ES-I3 (cell line): ENCODE results near the gene SLC19A2.

ENCODE experiments used
- H3K36me3 ChIP-seq: 2 replicates; pipeline ENCODE4 v1.6.1; 2013; ENCODE audit warnings: mild to moderate bottlenecking, low read length, control low read depth, moderate library complexity; ENCODE audit not compliant: insufficient read depth
- H3K4me1 ChIP-seq: 2 replicates; pipeline ENCODE4 v1.6.1; 2013; ENCODE audit warnings: mild to moderate bottlenecking, control low read depth, low read length; ENCODE audit not compliant: insufficient read depth
- H3K9ac ChIP-seq: 2 replicates; pipeline ENCODE4 v1.6.1; 2013; ENCODE audit warnings: low read depth, mild to moderate bottlenecking, low read length, moderate library complexity
- H3K9me3 ChIP-seq: 2 replicates; pipeline ENCODE4 v1.6.1; 2013; ENCODE audit warnings: mild to moderate bottlenecking, low read length, moderate library complexity; ENCODE audit not compliant: control insufficient read depth, insufficient read depth

The SLC19A2 gene

GRCh38 chr1:169493251-169493650 is 7.5 kb upstream of the SLC19A2 start:
- H3K4me1 ChIP-seq, result 0 out of 2 replicates have a peak, but pooled peaks cover under 1% of the 10 kb centered on the region
- no peak overlapping the region for H3K9ac ChIP-seq
- no peaks in the 10 kb centered on the region for H3K9me3 ChIP-seq
- H3K36me3 ChIP-seq, result no peaks in the 10 kb centered on the region

GRCh38 chr1:169491845-169492281 is 6.1 kb upstream of the SLC19A2 start:
- H3K9ac ChIP-seq, result no peak overlapping the region
- H3K4me1 ChIP-seq, result peaks cover 14% of the 10 kb centered on the region
- H3K36me3 ChIP-seq, result no peaks in the 10 kb centered on the region
- H3K9me3 ChIP-seq, result no peaks in the 10 kb centered on the region

GRCh38 chr1:169488157-169488556 is 2.4 kb upstream of the SLC19A2 start:
- H3K36me3 ChIP-seq, result no peaks in the 10 kb centered on the region
- peaks cover 29% of the 10 kb centered on the region for H3K4me1 ChIP-seq
- no peak overlapping the region for H3K9ac ChIP-seq
- no peaks in the 10 kb centered on the region for H3K9me3 ChIP-seq

GRCh38 chr1:169487561-169487960 is 1.8 kb upstream of the SLC19A2 start:
- no peaks in the 10 kb centered on the region for H3K36me3 ChIP-seq
- H3K4me1 ChIP-seq, result peaks cover 34% of the 10 kb centered on the region
- H3K9ac ChIP-seq, result peak overlapping the region; percentile 71; the same call in 1 of the 2 replicates
- H3K9me3 ChIP-seq, result no peaks in the 10 kb centered on the region

- Histone ChIP-seq H3K4me1 (peaks cover 34% of the 10 kb centered on the region), H3K9me3 (no peaks in the 10 kb centered on the region), H3K9ac (peak overlapping the region; percentile 71), H3K36me3 (no peaks in the 10 kb centered on the region)
These were observed 1.4 kb upstream of the SLC19A2 start for GRCh38 chr1:169487133-169487532.

GRCh38 chr1:169486281-169487051 is 722 bp upstream of the SLC19A2 start:
- Histone ChIP-seq H3K36me3 (no peaks in the 10 kb centered on the region), H3K4me1 (peaks cover 34% of the 10 kb centered on the region), H3K9ac (peak overlapping the region; percentile 71), H3K9me3 (no peaks in the 10 kb centered on the region)

- Histone ChIP-seq H3K9me3 (no peaks in the 10 kb centered on the region), H3K9ac (peak overlapping the region; percentile 71), H3K4me1 (peaks cover 43% of the 10 kb centered on the region), H3K36me3 (no peaks in the 10 kb centered on the region; the same call in 1 of the 2 replicates)
These were observed 887 bp downstream of the SLC19A2 start for GRCh38 chr1:169484683-169485430.

GRCh38 chr1:169484101-169484500 is 1.6 kb downstream of the SLC19A2 start:
- Histone ChIP-seq H3K9me3 (no peaks in the 10 kb centered on the region), H3K4me1 (peaks cover 49% of the 10 kb centered on the region), H3K9ac (peak overlapping the region; percentile 71), H3K36me3 (no peaks in the 10 kb centered on the region; the same call in 1 of the 2 replicates)

GRCh38 chr1:169483500-169483966 is 2.2 kb downstream of the SLC19A2 start:
- H3K9ac ChIP-seq, result no peak overlapping the region
- H3K4me1 ChIP-seq, result peaks cover 49% of the 10 kb centered on the region
- no peaks in the 10 kb centered on the region for H3K9me3 ChIP-seq
- no peaks in the 10 kb centered on the region; the same call in 1 of the 2 replicates for H3K36me3 ChIP-seq

- Histone ChIP-seq H3K9ac (no peak overlapping the region; the same call in 1 of the 2 replicates), H3K36me3 (peaks cover 9% of the 10 kb centered on the region), H3K9me3 (no peaks in the 10 kb centered on the region), H3K4me1 (peaks cover 32% of the 10 kb centered on the region)
These were observed 6.2 kb downstream of the SLC19A2 start for GRCh38 chr1:169479363-169480066.

GRCh38 chr1:169478094-169478672 is 7.6 kb downstream of the SLC19A2 start:
- Histone ChIP-seq H3K36me3 (peaks cover 9% of the 10 kb centered on the region), H3K4me1 (peaks cover 20% of the 10 kb centered on the region), H3K9ac (no peak overlapping the region), H3K9me3 (no peaks in the 10 kb centered on the region)

GRCh38 chr1:169475806-169476387 is 9.8 kb downstream of the SLC19A2 start:
- peaks cover 9% of the 10 kb centered on the region; the same call in 1 of the 2 replicates for H3K4me1 ChIP-seq
- peaks cover 9% of the 10 kb centered on the region for H3K36me3 ChIP-seq
- H3K9ac ChIP-seq, result no peak overlapping the region
- H3K9me3 ChIP-seq, result no peaks in the 10 kb centered on the region

GRCh38 chr1:169474302-169474995 is 11.3 kb downstream of the SLC19A2 start:
- H3K36me3 ChIP-seq, result peaks cover 9% of the 10 kb centered on the region; the same call in 1 of the 2 replicates
- H3K9ac ChIP-seq, result no peak overlapping the region
- no peaks in the 10 kb centered on the region for H3K9me3 ChIP-seq
- H3K4me1 ChIP-seq, result peaks cover 2% of the 10 kb centered on the region; the same call in 1 of the 2 replicates
